ENCODE results near the gene ACBD4.
"Not testable (repeated sequence)": the region's sequence is repeated elsewhere in the genome, so short reads cannot be mapped to it uniquely, and the experiment has no call there.

Gene ACBD4

GRCh38 chr17:45119964-45120363 lies 15.5 kb upstream of the ACBD4 start:
- no peak for DNase-seq (ENCODE audit: low spot score)

GRCh38 chr17:45120558-45120957 lies 14.9 kb upstream of the ACBD4 start:
- DNase-seq (ENCODE audit: low spot score) = no peak

GRCh38 chr17:45121055-45121454 lies 14.4 kb upstream of the ACBD4 start:
- DNase-seq (ENCODE audit: low spot score) = no peak

- no peak for DNase-seq (ENCODE audit: low spot score)
These were observed 12.3 kb upstream of the ACBD4 start for GRCh38 chr17:45123076-45123770.

- peak; percentile 79 for DNase-seq (ENCODE audit: low spot score)
These were observed 11.3 kb upstream of the ACBD4 start for GRCh38 chr17:45123930-45124796.

GRCh38 chr17:45124797-45125122 lies 10.7 kb upstream of the ACBD4 start:
- DNase-seq (ENCODE audit: low spot score) = not testable (repeated sequence)

GRCh38 chr17:45125509-45125908 lies 10.0 kb upstream of the ACBD4 start:
- DNase-seq (ENCODE audit: low spot score) = no peak

- DNase-seq (ENCODE audit: low spot score) = no peak
These were observed 8.3 kb upstream of the ACBD4 start for GRCh38 chr17:45127207-45127547.

- no peak for DNase-seq (ENCODE audit: low spot score)
These were observed 7.8 kb upstream of the ACBD4 start for GRCh38 chr17:45127548-45128300.

- no peak for DNase-seq (ENCODE audit: low spot score)
These were observed 7.2 kb upstream of the ACBD4 start for GRCh38 chr17:45128331-45128730.

GRCh38 chr17:45128989-45129388 lies 6.5 kb upstream of the ACBD4 start:
- DNase-seq (ENCODE audit: low spot score) = no peak

- DNase-seq (ENCODE audit: low spot score) = no peak
These were observed 6.0 kb upstream of the ACBD4 start for GRCh38 chr17:45129426-45129939.

GRCh38 chr17:45129940-45130680 lies 5.4 kb upstream of the ACBD4 start:
- DNase-seq (ENCODE audit: low spot score) = no peak

- DNase-seq (ENCODE audit: low spot score) = no peak
These were observed 4.5 kb upstream of the ACBD4 start for GRCh38 chr17:45130681-45131615.

- DNase-seq (ENCODE audit: low spot score) = no peak
These were observed 3.7 kb upstream of the ACBD4 start for GRCh38 chr17:45131616-45132319.

GRCh38 chr17:45132320-45132571 lies 3.2 kb upstream of the ACBD4 start, which contains the start of gene PLCD3:
PLCD3 (minus strand) TSS chr17:45132515; CDS start chr17:45132410, 105 bp downstream.
- no peak for DNase-seq (ENCODE audit: low spot score)

- peak; percentile 87 for DNase-seq (ENCODE audit: low spot score)
These were observed 2.7 kb upstream of the ACBD4 start for GRCh38 chr17:45132572-45133463.

GRCh38 chr17:45135978-45136791 lies 698 bp downstream of the ACBD4 start:
- no peak for DNase-seq (ENCODE audit: low spot score)
